ENCODE measurements around the gene BTD.

- no peak for TF ChIP-seq CTCF (IDR thresholded peaks at IDR 0.05; ENCODE audit: low read depth, low read length)
- no peak for TF ChIP-seq POLR2A (IDR thresholded peaks at IDR 0.05; ENCODE audit: extremely low read depth, insufficient read length)
- TF ChIP-seq, protein P1, sequence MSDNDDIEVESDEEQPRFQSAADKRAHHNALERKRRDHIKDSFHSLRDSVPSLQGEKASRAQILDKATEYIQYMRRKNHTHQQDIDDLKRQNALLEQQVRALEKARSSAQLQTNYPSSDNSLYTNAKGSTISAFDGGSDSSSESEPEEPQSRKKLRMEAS (IDR thresholded peaks at IDR 0.05; ENCODE audit: low read depth, low read length) = no peak
Measured at GRCh38 chr3:15631426-15632211, 30.1 kb downstream of the BTD start.

All from NB4 (cell line).